SH-SY5Y (cell line): Measurements from ENCODE around the gene ACOXL.

ENCODE experiments used
- GATA2 ChIP-seq: IDR thresholded peaks from 2 replicates; pipeline ENCODE4 v1.6.1; 2011; ENCODE audit warnings: mild to moderate bottlenecking, low read depth, low read length
- GATA3 ChIP-seq: IDR thresholded peaks from 2 replicates; pipeline ENCODE4 v1.6.1; 2011; ENCODE audit warnings: low read depth, mild to moderate bottlenecking, low read length, moderate library complexity

DNA sequence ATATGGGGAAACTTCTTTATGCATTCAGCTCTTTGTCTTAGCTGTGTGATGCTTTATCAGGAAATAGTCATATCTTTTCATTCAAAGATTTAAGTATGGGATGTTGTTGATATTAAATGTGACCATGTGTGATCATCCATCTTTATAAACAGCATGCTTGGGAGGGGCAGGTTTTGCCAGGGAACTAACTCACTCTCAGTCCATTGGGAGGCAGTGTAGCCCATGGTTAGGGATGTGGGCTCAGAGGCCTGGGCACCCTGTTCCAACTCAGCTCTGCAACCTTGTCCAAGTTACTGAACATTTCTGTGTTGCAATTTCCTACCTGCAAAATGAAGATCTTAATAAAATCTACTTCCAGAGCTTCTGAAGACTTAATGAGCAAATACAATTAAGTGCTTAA lies 296.3 kb downstream of the ACOXL start:
- no peak for TF ChIP-seq GATA3
- TF ChIP-seq GATA2, result no peak
